ENCODE results near the gene KCNJ4.

DNA sequence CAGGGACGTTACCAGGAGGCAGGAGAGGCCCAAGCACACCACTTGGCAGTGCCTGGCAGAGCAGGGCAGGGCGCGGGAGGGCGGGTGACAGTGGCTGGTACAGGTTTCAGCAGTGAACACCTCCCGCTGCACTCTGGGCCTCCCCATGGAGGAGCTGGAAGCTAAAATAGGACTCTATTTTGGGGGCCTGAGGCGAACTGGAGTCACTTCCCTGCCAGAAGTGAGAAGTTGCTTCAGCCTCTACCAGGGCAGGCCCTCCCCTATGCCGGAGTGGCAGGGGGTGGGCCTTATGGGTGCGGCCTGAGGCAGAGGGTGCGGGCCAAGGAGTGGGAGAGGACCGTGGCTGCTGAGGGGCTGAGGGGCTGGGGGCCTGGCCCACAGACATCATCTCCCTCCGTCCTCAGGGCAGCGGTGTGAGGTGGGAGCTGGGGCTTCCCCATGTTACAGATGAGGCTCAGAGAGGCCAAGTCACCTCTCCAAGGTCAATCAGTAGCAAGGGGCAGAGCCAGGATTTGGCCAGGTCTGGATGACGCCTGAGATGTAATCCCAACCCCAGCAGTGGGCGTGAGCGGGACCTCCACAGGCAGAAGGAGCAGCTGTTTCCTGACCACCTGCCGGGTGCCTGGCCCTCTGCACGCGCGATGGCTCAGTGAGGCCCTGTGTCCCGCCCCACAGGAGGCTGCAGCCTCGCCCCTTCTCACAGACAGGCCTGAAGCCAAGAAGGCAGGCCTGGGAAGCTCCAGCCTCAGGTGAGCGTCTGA is 39.3 kb downstream of the KCNJ4 start:
- TF ChIP-seq, protein P1, sequence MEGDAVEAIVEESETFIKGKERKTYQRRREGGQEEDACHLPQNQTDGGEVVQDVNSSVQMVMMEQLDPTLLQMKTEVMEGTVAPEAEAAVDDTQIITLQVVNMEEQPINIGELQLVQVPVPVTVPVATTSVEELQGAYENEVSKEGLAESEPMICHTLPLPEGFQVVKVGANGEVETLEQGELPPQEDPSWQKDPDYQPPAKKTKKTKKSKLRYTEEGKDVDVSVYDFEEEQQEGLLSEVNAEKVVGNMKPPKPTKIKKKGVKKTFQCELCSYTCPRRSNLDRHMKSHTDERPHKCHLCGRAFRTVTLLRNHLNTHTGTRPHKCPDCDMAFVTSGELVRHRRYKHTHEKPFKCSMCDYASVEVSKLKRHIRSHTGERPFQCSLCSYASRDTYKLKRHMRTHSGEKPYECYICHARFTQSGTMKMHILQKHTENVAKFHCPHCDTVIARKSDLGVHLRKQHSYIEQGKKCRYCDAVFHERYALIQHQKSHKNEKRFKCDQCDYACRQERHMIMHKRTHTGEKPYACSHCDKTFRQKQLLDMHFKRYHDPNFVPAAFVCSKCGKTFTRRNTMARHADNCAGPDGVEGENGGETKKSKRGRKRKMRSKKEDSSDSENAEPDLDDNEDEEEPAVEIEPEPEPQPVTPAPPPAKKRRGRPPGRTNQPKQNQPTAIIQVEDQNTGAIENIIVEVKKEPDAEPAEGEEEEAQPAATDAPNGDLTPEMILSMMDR (conservative IDR thresholded peaks at IDR 0.05): no peak
- no peak for TF ChIP-seq EZH2 (IDR thresholded peaks at IDR 0.05; ENCODE audit: low read depth)

All from PC-9 (cell line).